Cardiac fibroblast (primary cell): Measurements from ENCODE around the gene STRN3.
"Not testable (repeated sequence)": the region's sequence is repeated elsewhere in the genome, so short reads cannot be mapped to it uniquely, and the experiment has no call there.

ENCODE experiments used
- DNase-seq, 2 donors: peaks; one replicate each; pipeline versions ENCODE4 v3.0.0 to v3.0.0-alpha.2; 2010; ENCODE audit warnings: low read depth in 2 of 2
- H3K4me3 ChIP-seq, 2 donors: replicated peaks in 1 of 2; 1 replicate in 1 of 2; 2 replicates in 1 of 2; pipeline ENCODE4 v1.5.1; 2011; ENCODE audit warnings: low read depth in 2 of 2, low read length in 2 of 2, mild to moderate bottlenecking in 2 of 2, moderate library complexity in 1 of 2
- CTCF ChIP-seq: IDR thresholded peaks from one replicate; pipeline ENCODE4 v1.5.1; 2011; ENCODE audit warnings: low read depth, mild to moderate bottlenecking, low read length, inconsistent platforms

STRN3 gene

GRCh38 chr14:31051023-31051422 is 24.8 kb upstream of the STRN3 start:
- H3K4me3 ChIP-seq: no peak overlapping the region
- TF ChIP-seq CTCF: no peak
- DNase-seq: no peak

- no peak for TF ChIP-seq CTCF
- no peak for DNase-seq
- no peak overlapping the region for H3K4me3 ChIP-seq
Observed at GRCh38 chr14:31047503-31047902, 21.3 kb upstream of the STRN3 start.

GRCh38 chr14:31045501-31046080 is 19.4 kb upstream of the STRN3 start:
- no peak for TF ChIP-seq CTCF
- DNase-seq: no peak
- H3K4me3 ChIP-seq: no peak overlapping the region

- DNase-seq: no peak
- H3K4me3 ChIP-seq: no peak overlapping the region
- no peak for TF ChIP-seq CTCF
Observed at GRCh38 chr14:31043379-31043778, 17.2 kb upstream of the STRN3 start.

GRCh38 chr14:31042893-31043292 is 16.7 kb upstream of the STRN3 start:
- not testable (repeated sequence) for DNase-seq, H3K4me3 ChIP-seq

- no peak for TF ChIP-seq CTCF
- DNase-seq: no peak
- no peak overlapping the region for H3K4me3 ChIP-seq
Observed at GRCh38 chr14:31042300-31042699, 16.1 kb upstream of the STRN3 start.

GRCh38 chr14:31038521-31039166 is 12.5 kb upstream of the STRN3 start:
- no peak for TF ChIP-seq CTCF
- no peak overlapping the region for H3K4me3 ChIP-seq
- DNase-seq: peak; percentile 62 to 69
